HG02623 (cell line): ENCODE measurements around the gene RNU6-9.

Experiments
- ATAC-seq: cut with Tn5 transposase; IDR thresholded peaks from one replicate; pipeline ENCODE4 v1.9.1; 2021; ENCODE audit warnings: moderate library complexity; ENCODE audit not compliant: unreplicated experiment

Gene RNU6-9

GRCh38 chr19:916645-917322 is 23.5 kb downstream of the RNU6-9 start:
- no peak for ATAC-seq

DNA sequence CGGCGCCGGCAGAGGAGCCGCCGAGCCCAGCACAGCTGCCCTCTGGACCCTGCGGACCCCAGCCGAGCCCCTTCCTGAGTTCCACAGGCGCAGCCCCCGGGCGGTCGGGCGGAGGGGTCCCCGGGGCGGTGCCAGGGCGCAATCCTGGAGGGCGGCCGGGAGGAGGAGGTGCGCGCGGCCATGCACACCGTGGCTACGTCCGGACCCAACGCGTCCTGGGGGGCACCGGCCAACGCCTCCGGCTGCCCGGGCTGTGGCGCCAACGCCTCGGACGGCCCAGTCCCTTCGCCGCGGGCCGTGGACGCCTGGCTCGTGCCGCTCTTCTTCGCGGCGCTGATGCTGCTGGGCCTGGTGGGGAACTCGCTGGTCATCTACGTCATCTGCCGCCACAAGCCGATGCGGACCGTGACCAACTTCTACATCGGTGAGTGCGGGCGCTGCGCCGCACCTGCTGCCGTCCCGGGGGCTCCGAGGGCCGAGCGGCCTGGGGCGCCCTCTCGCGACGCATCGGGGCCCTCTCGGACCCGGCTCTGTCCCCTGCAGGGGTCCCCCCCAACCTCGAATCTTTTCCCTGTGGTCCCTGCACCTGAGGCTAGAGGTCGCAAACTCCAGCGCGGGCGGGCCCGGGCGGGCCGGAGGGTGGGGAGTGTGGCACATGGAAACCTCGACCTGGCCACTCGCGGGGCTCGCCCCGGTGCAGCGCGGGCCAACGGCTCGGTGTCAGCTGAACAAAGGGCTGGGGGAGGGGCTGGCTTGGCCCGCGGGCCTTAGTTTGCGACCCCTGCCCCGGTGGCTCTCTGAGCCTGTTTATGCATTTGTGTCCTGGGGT is 24.3 kb downstream of the RNU6-9 start, which contains the start of gene KISS1R:
TSS of gene KISS1R (plus strand) at position 11 of the 829 bp plus-strand sequence. CDS start at position 181, 170 bp downstream.
- ATAC-seq = no peak

DNA sequence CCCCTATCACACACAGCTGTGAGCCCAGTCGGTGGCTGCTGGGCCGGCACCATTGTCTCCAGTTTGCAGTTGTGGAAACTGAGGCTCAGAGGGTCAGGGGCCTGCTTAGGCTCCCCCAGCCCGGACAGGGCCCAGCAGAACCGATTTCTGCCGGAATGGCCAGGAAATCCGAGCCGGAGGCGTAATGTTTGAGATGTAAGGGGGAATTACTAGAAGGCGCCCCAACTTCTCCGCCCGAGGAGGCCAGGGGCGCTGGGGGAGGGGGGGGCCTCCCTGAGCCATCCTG is 24.8 kb downstream of the RNU6-9 start:
- ATAC-seq = no peak

DNA sequence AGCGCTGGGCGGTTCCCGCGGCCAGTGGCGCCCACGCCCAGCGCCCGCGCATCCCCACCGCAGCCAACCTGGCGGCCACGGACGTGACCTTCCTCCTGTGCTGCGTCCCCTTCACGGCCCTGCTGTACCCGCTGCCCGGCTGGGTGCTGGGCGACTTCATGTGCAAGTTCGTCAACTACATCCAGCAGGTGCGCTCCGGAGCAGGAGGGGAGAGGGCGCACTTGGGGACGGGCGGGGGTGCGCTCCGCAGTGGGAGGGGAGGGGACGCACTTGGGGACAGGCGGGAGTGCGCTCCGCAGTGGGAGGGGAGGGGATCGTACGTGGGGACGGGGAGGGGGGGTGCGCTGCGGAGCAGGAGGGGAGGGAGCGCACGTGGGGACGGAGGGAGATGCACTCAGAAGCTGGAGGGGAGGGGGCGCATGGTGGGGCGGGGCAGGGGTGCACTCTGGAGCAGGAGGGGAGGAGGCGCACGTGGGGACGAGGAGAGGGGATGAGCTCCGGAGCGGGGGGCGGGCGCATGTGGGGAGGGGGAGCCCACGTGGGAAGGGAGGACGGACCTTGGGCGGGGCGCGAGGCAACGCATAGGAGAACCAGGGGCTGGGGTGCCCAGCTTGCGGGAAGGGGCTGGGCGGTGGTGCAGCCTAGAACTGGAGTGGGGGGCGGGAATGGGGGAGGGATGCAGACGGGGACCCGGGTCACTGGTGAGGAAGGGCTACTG is 25.4 kb downstream of the RNU6-9 start:
- no peak for ATAC-seq

DNA sequence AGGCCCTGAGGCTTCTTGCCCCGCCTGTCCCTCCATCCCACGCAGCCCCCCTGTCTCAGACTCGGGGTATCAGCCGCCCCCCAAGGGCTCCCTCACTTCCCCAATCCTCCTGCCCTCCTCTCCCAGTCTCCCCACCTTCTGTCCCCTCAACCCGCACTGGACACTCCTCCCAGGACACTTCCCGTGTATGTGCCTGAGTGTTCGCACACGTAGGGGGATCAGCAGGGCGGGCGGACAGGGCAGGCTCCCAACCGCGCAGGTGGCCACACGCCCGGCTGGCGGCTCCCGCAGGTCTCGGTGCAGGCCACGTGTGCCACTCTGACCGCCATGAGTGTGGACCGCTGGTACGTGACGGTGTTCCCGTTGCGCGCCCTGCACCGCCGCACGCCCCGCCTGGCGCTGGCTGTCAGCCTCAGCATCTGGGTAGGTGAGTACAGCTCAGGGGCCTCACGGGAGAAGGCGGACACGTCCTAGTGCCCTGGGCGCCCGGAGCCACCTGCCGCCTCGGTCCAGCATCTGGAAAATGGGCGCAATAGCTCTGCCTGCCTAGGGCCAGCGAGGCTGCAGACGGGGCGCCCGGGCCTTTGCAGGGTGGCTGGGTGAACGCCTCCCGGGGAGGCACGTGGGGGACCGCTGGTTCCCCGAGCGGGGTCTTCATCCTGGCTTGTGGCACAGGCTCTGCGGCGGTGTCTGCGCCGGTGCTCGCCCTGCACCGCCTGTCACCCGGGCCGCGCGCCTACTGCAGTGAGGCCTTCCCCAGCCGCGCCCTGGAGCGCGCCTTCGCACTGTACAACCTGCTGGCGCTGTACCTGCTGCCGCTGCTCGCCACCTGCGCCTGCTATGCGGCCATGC is 26.1 kb downstream of the RNU6-9 start:
- ATAC-seq = no peak

DNA sequence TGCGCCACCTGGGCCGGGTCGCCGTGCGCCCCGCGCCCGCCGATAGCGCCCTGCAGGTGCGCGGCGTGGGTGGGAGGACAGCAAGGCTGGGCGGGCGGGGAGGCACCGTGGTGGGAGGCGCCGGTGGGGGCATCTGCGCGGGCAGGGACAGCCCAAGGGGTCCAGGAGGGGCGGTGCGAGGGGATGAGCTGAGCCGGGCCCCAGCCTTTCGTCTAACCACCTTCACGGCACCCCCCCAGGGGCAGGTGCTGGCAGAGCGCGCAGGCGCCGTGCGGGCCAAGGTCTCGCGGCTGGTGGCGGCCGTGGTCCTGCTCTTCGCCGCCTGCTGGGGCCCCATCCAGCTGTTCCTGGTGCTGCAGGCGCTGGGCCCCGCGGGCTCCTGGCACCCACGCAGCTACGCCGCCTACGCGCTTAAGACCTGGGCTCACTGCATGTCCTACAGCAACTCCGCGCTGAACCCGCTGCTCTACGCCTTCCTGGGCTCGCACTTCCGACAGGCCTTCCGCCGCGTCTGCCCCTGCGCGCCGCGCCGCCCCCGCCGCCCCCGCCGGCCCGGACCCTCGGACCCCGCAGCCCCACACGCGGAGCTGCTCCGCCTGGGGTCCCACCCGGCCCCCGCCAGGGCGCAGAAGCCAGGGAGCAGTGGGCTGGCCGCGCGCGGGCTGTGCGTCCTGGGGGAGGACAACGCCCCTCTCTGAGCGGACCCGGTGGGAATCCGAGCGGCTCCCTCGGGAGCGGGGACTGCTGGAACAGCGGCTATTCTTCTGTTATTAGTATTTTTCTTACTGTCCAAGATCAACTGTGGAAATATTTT is 27.0 kb downstream of the RNU6-9 start:
- no peak for ATAC-seq

DNA sequence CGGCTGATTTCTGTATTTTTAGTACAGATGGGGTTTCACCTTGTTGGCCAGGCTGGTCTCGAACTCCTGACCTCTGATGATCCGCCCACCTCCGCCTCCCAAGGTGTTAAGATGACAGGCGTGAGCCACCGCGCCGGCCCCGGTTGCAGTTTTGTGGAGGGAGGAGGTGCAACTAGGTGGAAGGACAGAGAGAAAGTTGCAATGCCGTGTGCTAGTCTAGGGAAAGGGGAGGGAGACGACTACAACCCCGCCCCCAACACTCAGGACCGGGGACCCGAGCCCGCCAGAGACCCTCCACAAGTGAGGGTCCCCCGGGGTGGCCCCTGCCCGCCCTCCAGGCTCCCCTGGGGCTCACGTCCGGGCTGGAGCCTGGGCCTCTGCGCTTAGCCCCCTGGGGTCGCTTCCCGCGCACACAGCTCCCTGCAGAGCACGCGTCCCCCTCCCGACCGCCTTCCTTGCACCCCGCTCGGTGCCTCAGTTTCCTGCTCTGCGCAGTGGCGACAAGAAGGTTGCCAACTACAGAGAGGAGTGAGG is 31.3 kb downstream of the RNU6-9 start:
- no peak for ATAC-seq

- ATAC-seq = peak; percentile 31
Measured at GRCh38 chr19:925087-925525, 31.8 kb downstream of the RNU6-9 start.

DNA sequence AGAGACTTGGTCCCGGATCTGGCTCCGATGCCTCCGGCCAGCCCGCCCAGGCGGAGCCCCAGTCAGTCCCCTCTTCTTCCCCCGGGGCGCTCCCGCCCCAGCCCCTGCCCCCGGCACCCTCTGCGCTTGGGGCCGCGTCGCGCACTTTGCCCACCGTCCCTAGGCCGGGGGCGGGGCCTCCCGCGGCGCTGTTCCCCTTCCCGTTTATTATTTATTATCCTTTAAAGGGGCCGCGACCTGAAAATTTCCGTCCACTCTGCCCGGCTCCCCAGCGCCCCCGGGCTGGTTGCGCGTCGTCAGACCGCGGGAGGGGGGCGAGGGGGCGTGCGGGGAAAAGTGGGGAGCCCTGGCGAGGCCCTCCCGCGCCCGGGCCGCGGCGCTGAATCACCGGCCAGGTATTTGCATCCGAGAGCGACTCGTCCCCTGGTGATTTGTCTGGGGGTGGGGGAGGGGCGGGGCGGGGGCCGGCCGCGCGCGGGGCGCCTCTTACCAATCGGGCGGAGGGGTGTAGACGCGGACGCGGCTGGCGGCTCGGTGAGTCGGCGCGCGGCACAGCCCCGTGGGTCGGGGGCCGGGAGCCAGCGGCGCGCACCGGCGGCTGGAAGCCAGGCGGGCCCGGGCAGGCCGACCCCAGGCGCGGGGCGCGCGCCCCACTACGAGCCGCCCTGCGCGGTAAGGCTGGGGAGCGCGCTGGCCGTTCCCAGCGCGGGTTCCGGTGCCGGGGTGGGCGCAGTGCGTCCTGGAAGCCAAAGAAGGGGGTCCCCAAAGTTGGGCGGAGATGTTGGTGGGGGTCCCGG is 32.4 kb downstream of the RNU6-9 start, which contains the start of gene ARID3A:
TSS of gene ARID3A (plus strand) at position 510 of the 797 bp plus-strand sequence. CDS start 3,494 bp downstream, outside the sequence.
- ATAC-seq = peak; percentile 45

DNA sequence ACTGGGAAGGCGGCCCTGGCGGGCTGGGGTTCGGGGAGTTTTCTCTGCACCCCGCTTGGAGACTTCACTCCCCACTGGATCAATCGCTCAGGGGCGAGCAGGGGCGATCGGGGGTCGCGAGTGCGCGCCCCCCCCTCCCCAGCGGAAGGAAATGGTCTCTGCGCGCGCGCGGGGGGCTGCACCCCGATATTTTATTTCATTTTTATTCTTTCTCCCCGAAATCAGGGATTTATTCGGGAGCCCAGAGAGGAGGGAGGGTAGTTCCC is 33.0 kb downstream of the RNU6-9 start:
- no peak for ATAC-seq

GRCh38 chr19:926589-927350 is 33.5 kb downstream of the RNU6-9 start:
- ATAC-seq = no peak

DNA sequence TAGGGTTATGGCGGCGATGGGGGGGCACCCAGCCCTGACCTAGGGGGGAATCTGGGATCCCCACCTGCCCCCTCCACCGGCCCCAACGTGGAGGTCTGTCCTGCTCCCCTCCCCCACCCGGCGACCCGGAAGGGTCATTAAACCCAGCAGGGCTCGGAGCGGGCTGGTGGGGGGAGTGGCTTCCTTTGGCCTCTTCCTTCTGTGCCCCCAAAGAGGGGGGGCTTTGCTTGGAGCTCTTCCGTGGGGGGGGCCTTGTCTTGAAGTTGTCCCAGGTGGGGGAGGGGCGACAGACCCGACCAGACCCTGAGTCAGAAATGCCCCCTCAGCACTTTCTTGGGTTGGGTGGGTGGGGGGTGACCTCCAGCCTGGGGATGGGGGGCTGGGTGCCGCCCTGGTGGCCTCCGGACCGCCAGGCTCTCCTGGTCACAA is 34.1 kb downstream of the RNU6-9 start:
- no peak for ATAC-seq

GRCh38 chr19:927780-928401 is 34.6 kb downstream of the RNU6-9 start:
- ATAC-seq = no peak

DNA sequence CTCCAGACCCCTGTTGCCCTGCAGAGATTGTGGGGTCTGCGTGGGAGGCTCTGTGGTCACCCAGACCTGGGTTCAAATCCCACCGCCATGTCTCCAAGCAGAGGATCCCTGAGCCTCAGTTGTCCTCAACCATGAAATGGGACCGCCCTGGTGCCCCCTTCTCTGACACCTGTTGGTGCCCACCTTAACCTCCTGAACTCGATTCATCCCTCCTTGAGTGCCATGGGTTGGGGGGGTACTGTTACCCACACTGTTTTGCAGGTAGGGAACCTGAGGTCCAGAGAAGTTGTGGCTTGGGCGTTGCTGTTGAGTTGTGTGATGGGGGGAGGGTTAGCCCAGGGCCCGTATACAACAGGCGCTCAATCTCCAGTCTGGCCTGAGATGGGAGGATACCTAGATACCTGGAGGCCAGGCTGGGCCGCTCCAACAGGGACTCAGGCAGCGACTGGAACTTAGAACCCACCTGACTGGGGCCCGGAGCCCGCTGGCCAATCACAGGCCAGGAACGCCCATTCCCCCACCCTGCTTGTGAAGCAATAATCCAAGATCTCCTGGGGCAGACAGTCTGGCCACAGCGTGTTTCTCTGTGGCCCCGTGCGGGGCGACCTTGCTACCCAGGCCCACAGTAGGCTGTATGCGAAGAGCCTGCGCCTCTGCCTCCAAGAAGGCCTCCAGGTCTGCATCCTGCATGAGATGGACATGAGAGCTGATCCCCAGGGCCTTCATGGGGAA is 35.4 kb downstream of the RNU6-9 start:
- no peak for ATAC-seq

GRCh38 chr19:929203-929890 is 36.1 kb downstream of the RNU6-9 start:
- no peak for ATAC-seq

DNA sequence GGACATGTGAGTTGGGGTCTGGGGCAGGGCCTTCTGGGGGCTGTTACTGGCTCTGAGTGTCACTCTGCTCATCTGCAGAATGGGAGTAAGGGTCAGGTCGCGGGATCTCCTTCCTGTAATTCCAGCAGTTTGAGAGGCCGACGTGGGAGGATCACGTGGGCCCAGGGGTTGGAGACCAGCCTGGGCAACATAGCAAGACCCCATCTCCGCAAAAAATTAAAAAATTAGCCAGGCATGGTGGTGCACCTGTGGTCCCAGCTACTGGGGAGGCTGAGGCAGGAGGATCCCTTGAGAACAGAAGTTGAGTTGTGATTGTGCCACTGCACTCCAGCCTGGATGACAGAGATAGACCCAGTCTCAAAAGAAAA is 36.6 kb downstream of the RNU6-9 start:
- ATAC-seq = no peak
